ENCODE data around the gene GNPTG. TPM values are rescaled to one million over a fixed set of nuclear protein-coding genes. Genes with fewer than 3 reads are reported as not detected.

The GNPTG gene
- total RNA-seq, 1 donor from 2014 or later: 40.2 TPM

GRCh38 chr16:1333149-1333812 lies 18.4 kb upstream of the GNPTG start, which contains the start of gene BAIAP3:
TSS of gene BAIAP3 (plus strand) at chr16:1333645. CDS start at chr16:1338550, 4,905 bp downstream.
- peak; percentile 64 for ATAC-seq (ENCODE audit: low read depth)
- Mint-ChIP-seq H3K4me1 (peaks cover 36% of the 10 kb centered on the region), H3K36me3 (ENCODE audit: low read depth) (no peaks in the 10 kb centered on the region), H3K27ac (peak within 1 kb of the TSS; percentile 41), H3K27me3 (peaks cover 7% of the 10 kb centered on the region), H3K4me3 (peak within 1 kb of the TSS; percentile 78), H3K9me3 (no peaks in the 10 kb centered on the region)
- TF ChIP-seq CTCF (IDR thresholded peaks at IDR 0.05): no peak
- peak; percentile 53 for DNase-seq
- intact Hi-C loops (cut with micrococcal nuclease): loop anchor here (1.0 kb wide), 1 partner anchor 10 kb away; no protein-coding TSS in a partner anchor
- POLR2A ChIA-PET: interaction anchor here (2.4 to 3.9 kb wide), 2 partner anchors 9 to 23 kb away, joined by 17 to 26 read pairs; partner anchors contain the start of gene UBE2I
- CTCF ChIA-PET: no interaction called here

GRCh38 chr16:1333854-1334700 lies 17.7 kb upstream of the GNPTG start:
- ATAC-seq (ENCODE audit: low read depth) (no peak), DNase-seq (no peak)
- no peak for TF ChIP-seq CTCF (IDR thresholded peaks at IDR 0.05)
- POLR2A ChIA-PET: no interaction called here
- H3K4me1 Mint-ChIP-seq: peaks cover 36% of the 10 kb centered on the region
- intact Hi-C loops (cut with micrococcal nuclease): loop anchor here (1.0 kb wide), 1 partner anchor 9 kb away; no protein-coding TSS in a partner anchor
- peaks cover 7% of the 10 kb centered on the region for H3K27me3 Mint-ChIP-seq
- CTCF ChIA-PET: no interaction called here
- peak overlapping the region; percentile 48 for H3K4me3 Mint-ChIP-seq
- no peak overlapping the region for H3K27ac Mint-ChIP-seq
- no peaks in the 10 kb centered on the region for H3K9me3 Mint-ChIP-seq
- H3K36me3 Mint-ChIP-seq (ENCODE audit: low read depth): no peaks in the 10 kb centered on the region

GRCh38 chr16:1334739-1335138 lies 17.0 kb upstream of the GNPTG start:
- DNase-seq (no peak), ATAC-seq (ENCODE audit: low read depth) (no peak)
- Mint-ChIP-seq H3K27me3 (peaks cover 7% of the 10 kb centered on the region), H3K4me3 (peak overlapping the region; percentile 48), H3K27ac (no peak overlapping the region), H3K4me1 (peaks cover 36% of the 10 kb centered on the region), H3K9me3 (no peaks in the 10 kb centered on the region), H3K36me3 (ENCODE audit: low read depth) (no peaks in the 10 kb centered on the region)
- TF ChIP-seq CTCF (IDR thresholded peaks at IDR 0.05): no peak
- ChIA-PET POLR2A (no interaction called here), CTCF (no interaction called here)
- intact Hi-C loops (cut with micrococcal nuclease): no loop called here

- peaks cover 36% of the 10 kb centered on the region for H3K4me1 Mint-ChIP-seq
- peaks cover 7% of the 10 kb centered on the region for H3K27me3 Mint-ChIP-seq
- no peak overlapping the region for H3K4me3 Mint-ChIP-seq
These were observed 16.3 kb upstream of the GNPTG start for GRCh38 chr16:1335211-1335971.

More at GRCh38 chr16:1335211-1335971, 16.3 kb upstream of the GNPTG start:
- no peaks in the 10 kb centered on the region for H3K9me3 Mint-ChIP-seq
- DNase-seq (no peak), ATAC-seq (ENCODE audit: low read depth) (no peak)
- TF ChIP-seq CTCF (IDR thresholded peaks at IDR 0.05): no peak
- H3K36me3 Mint-ChIP-seq (ENCODE audit: low read depth): no peaks in the 10 kb centered on the region
- ChIA-PET CTCF (no interaction called here), POLR2A (no interaction called here)
- H3K27ac Mint-ChIP-seq: no peak overlapping the region
- intact Hi-C loops (cut with micrococcal nuclease): no loop called here
